ENCODE measurements around the gene CMTM4. TPM values are rescaled to one million over a fixed set of nuclear protein-coding genes. Genes with fewer than 3 reads are reported as not detected.
"Not testable (repeated sequence)": the region's sequence is repeated elsewhere in the genome, so short reads cannot be mapped to it uniquely, and the experiment has no call there.

CMTM4 gene
- total and polyA plus RNA-seq, 7 donors = 6.1 to 65.1 (median 12.5) TPM

- H3K36me3 ChIP-seq = no peaks in the 10 kb centered on the region
- H3K27ac ChIP-seq = no peak overlapping the region
- no peaks in the 10 kb centered on the region for H3K27me3 ChIP-seq
- WGBS, 2 donors = 91 to 93% methylated on average over 3 of the region's 3 CpGs
- DNase-seq = no peak
- intact Hi-C loops (cut with DNase I) = no loop called here
- H3K9me3 ChIP-seq = no peaks in the 10 kb centered on the region
- no peak overlapping the region for H3K4me3 ChIP-seq
- H3K4me1 ChIP-seq = no peaks in the 10 kb centered on the region
- TF ChIP-seq POLR2A (IDR thresholded peaks at IDR 0.05) = no peak
- no peak for TF ChIP-seq CTCF (IDR thresholded peaks at IDR 0.05)
- TF ChIP-seq EP300 (IDR thresholded peaks at IDR 0.05) = no peak
- no peak for TF ChIP-seq POLR2AphosphoS5 (IDR thresholded peaks at IDR 0.05)
Observed at GRCh38 chr16:66637806-66638205, 58.7 kb downstream of the CMTM4 start.

GRCh38 chr16:66636199-66636598 lies 60.3 kb downstream of the CMTM4 start:
- H3K4me3 ChIP-seq = no peak overlapping the region
- no peak overlapping the region for H3K27ac ChIP-seq
- no peaks in the 10 kb centered on the region for H3K9me3 ChIP-seq
- TF ChIP-seq POLR2A (IDR thresholded peaks at IDR 0.05) (no peak), POLR2AphosphoS5 (IDR thresholded peaks at IDR 0.05) (no peak), EP300 (IDR thresholded peaks at IDR 0.05) (no peak)
- H3K27me3 ChIP-seq = no peaks in the 10 kb centered on the region
- H3K4me1 ChIP-seq = no peaks in the 10 kb centered on the region
- intact Hi-C loops (cut with DNase I) = no loop called here
- H3K36me3 ChIP-seq = no peaks in the 10 kb centered on the region
- DNase-seq = no peak
- 84 to 87% methylated on average over 5 of the region's 5 CpGs for WGBS, 2 donors

GRCh38 chr16:66635406-66635805 lies 61.1 kb downstream of the CMTM4 start:
- TF ChIP-seq POLR2A (IDR thresholded peaks at IDR 0.05) = no peak
- TF ChIP-seq POLR2AphosphoS5 (IDR thresholded peaks at IDR 0.05) = no peak
- TF ChIP-seq CTCF (IDR thresholded peaks at IDR 0.05) = no peak
- TF ChIP-seq EP300 (IDR thresholded peaks at IDR 0.05) = no peak
- H3K27ac ChIP-seq = no peak overlapping the region
- intact Hi-C loops (cut with DNase I) = no loop called here
- no peaks in the 10 kb centered on the region for H3K27me3 ChIP-seq
- 87 to 88% methylated on average over 6 of the region's 6 CpGs for WGBS, 2 donors
- DNase-seq = no peak
- no peaks in the 10 kb centered on the region for H3K36me3 ChIP-seq
- H3K9me3 ChIP-seq = no peaks in the 10 kb centered on the region
- H3K4me1 ChIP-seq = no peaks in the 10 kb centered on the region
- no peak overlapping the region for H3K4me3 ChIP-seq

GRCh38 chr16:66634527-66635196 lies 61.9 kb downstream of the CMTM4 start:
- 93 to 95% methylated on average over 4 of the region's 4 CpGs for WGBS, 2 donors
- no peak overlapping the region for H3K27ac ChIP-seq
- TF ChIP-seq EP300 (IDR thresholded peaks at IDR 0.05) (no peak), POLR2AphosphoS5 (IDR thresholded peaks at IDR 0.05) (no peak), CTCF (IDR thresholded peaks at IDR 0.05) (no peak), POLR2A (IDR thresholded peaks at IDR 0.05) (no peak)

GRCh38 chr16:66631558-66631957 lies 65.0 kb downstream of the CMTM4 start:
- intact Hi-C loops (cut with DNase I); H3K27me3 ChIP-seq; H3K27ac ChIP-seq; H3K36me3 ChIP-seq; H3K4me1 ChIP-seq; DNase-seq; H3K4me3 ChIP-seq; H3K9me3 ChIP-seq: not testable (repeated sequence)
- WGBS, 2 donors = 93 to 95% methylated on average over 3 of the region's 4 CpGs

More at GRCh38 chr16:66634527-66635196, 61.9 kb downstream of the CMTM4 start:
- intact Hi-C loops (cut with DNase I) = no loop called here
- no peaks in the 10 kb centered on the region for H3K36me3 ChIP-seq
- DNase-seq = no peak
- no peaks in the 10 kb centered on the region for H3K9me3 ChIP-seq
- H3K4me3 ChIP-seq = no peak overlapping the region
- H3K27me3 ChIP-seq = no peaks in the 10 kb centered on the region
- H3K4me1 ChIP-seq = no peaks in the 10 kb centered on the region

GRCh38 chr16:66630561-66631260 lies 65.8 kb downstream of the CMTM4 start:
- H3K4me3 ChIP-seq; H3K27ac ChIP-seq; DNase-seq; H3K9me3 ChIP-seq; H3K27me3 ChIP-seq; intact Hi-C loops (cut with DNase I); H3K4me1 ChIP-seq; H3K36me3 ChIP-seq: not testable (repeated sequence)
- 95 to 96% methylated on average over 37 to 38 of the region's 49 CpGs for WGBS, 2 donors

All from sigmoid colon (tissue), 7 donors.